Measurements from ENCODE around the gene FBH1. TPM values are rescaled to one million over a fixed set of nuclear protein-coding genes. Genes with fewer than 3 reads are reported as not detected.
"Not testable (repeated sequence)": the region's sequence is repeated elsewhere in the genome, so short reads cannot be mapped to it uniquely, and the experiment has no call there.

Gene FBH1
- total RNA-seq, 1 donor from 2014 or later: 39.8 TPM

- DNase-seq: no peak
These were observed 14.2 kb downstream of the FBH1 start for GRCh38 chr10:5904227-5904626.

DNA sequence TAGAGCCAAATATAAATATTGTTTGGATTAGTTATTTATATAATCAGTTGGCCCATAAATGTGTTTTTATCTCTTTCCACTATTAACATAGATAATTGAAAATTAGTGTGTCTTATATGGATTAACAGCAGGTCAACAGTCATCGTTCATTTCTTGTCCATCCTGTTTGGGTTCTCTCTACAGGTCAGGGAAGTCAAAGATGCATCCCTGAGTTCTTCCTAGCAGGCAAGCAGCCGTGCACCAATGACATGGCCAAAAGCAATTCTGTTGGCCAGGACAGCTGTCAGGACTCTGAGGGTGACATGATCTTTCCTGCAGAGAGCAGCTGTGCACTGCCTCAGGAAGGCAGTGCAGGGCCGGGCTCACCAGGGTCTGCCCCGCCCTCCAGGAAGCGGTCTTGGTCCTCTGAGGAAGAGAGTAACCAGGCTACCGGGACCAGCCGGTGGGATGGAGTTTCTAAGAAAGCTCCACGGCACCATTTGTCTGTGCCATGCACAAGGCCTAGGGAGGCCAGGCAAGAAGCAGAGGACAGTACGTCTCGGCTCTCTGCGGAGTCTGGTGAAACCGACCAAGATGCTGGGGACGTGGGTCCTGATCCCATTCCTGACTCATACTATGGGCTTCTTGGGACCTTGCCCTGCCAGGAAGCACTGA, 15.9 kb downstream of the FBH1 start:
- DNase-seq: no peak

DNA sequence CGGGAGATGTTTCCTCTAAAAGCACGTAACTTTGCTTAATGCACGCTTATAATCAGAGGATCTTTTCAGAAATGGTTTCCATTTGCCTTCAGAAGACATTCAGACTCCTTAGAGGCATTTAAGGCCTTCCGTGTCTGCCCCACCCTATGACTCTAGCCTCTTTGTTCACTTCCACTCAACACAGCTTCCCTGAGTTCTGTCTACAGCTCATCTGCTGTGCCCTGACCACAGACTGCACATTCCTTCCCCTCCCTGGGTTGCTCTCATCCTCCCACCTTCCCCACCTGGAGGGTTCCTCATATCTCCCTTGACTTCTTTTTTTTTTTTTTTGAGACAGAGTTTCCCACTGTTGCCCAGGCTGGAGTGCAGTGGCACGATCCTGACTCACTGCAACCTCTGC, 16.6 kb downstream of the FBH1 start:
- no peak for DNase-seq

- DNase-seq: not testable (repeated sequence)
These were observed 18.6 kb downstream of the FBH1 start for GRCh38 chr10:5908676-5909075.

GRCh38 chr10:5910323-5911100, 20.5 kb downstream of the FBH1 start:
- DNase-seq: no peak

DNA sequence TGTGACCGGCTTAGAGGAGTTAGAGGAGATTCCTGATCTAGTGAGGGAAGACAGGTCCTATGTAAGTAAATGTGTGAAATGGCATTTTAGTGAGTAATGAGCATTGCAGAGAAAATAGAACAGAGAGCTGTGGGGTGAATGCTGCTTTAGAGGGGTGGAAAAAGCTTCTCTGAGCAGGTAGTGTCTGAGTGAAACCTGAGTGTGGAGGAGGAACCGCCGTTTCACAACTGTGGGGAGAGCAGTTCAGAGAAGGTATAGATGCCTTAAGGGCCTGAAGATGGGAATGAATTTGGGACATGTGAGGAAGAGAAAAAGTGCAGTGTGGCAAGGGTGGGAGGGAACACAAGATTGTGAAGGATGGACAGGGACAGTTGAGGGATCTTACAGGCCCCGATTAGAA, 21.6 kb downstream of the FBH1 start:
- no peak for DNase-seq

DNA sequence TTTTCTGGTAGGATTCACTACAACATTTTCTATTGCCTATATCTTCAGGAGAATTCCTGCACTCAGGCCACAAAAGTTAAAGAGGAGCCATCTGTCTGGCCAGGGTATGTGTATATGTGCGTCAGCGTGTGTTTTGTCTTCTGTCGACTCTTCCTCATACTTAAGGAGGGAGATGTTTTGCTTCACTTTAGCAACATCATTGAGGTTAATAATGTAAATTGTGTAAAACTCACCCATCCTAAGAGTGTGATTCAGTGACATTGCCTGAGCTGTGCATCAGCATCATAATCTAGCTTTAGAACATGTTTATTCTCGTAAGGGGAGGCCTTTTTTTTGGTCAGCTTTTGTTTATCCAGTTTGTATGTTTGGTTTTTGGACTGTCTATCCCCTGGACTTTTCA, 23.7 kb downstream of the FBH1 start:
- DNase-seq: no peak

DNA sequence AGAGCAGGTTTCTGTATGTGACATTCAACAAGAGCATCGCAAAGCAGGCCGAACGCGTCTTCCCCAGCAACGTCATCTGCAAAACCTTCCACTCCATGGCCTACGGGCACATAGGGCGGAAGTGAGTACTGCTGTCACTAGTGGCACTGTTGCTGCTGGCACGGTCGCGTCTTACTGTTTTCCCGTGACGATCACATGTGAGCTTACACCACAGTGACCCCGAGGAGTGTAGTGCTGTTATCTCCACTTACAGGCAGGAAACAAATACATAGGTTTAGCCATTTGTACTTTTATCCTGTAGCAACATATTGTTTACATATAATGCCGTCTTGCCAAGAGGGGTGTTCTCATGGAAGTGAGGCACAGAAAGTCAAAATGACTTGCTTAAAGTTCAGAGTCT, 25.4 kb downstream of the FBH1 start:
- no peak for DNase-seq

- DNase-seq: peak; percentile 15
These were observed 27.3 kb downstream of the FBH1 start for GRCh38 chr10:5917305-5917704.

DNA sequence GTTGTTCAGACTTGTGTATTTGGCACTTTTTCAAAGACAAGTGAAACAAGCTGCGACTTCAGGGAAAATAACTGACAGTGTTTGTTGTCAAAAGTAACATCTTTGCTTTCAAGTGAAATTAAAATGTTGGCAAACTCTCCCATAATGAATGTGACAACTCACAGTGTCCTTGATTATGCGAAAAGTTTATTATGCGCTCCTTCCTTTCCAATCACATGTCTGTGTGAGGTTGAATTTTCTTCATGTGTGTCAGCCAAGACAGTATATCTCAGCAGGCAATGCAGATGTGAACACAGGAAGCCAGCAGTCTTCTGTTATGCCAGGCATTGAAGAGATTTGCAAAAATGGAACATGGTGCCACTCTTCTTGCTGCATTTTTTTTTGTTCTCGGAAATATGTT, 28.7 kb downstream of the FBH1 start:
- no peak for DNase-seq

DNA sequence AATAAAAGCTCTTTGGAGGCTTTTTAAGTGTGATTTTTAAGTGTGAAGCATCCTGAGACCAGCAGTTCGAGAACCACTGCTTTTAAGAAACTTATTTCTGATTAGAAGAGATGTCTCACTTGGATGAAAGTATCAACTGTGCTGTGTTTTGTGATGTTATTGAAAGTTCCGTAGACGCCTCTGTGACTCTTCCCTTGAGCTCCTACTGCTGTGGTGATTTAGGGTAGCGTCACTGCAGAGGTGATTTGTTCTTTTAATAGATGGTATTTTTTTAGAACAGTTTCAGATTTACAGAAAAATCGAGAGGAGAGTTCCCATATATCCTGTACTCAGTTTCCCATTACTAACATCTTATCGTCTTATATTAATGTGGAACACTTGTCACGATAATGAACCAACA, 29.5 kb downstream of the FBH1 start:
- no peak for DNase-seq

- DNase-seq: no peak
These were observed 31.7 kb downstream of the FBH1 start for GRCh38 chr10:5921746-5922145.

- no peak for DNase-seq
These were observed 34.8 kb downstream of the FBH1 start for GRCh38 chr10:5924889-5925288.

GRCh38 chr10:5927306-5927705, 37.3 kb downstream of the FBH1 start:
- no peak for DNase-seq

DNA sequence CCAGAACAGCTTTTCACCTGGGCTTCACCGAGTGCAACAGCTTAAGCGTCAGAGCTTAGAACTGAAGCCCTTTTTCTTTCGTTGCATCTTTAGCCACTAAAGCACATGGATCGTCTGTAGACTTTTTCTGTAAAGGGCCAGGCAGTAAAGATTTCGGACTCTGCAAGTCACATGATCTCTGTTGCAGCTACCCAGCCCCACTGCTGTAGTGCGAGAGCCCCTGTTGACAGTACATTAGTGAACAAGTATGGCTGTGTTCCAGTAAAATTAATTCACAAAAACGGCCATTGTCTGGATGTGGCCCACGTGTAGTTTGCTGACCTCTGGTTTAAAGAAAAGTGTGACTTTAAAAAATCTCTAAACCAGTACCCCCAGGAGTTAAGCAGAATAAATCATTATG, 39.4 kb downstream of the FBH1 start:
- DNase-seq: no peak

DNA sequence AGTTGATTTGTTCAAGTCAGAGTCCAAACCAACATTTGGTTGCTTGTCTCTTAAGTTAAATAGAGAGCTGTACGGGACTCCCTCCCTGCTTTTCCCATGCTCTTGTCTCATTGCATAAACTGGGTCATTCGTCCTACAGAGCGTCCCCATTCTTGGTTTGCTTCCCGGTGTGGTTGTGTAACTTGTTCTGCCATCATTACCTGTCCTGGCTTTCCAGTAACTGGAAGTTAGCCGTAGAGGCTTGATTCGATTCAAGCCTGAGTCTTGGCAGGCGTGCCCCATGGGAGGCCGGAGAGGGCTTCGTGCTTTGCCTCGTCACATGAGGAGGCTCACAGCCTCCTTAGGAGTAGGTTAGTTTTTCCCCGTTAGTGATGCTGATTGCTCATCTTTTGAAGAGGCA, 40.2 kb downstream of the FBH1 start:
- DNase-seq: no peak

DNA sequence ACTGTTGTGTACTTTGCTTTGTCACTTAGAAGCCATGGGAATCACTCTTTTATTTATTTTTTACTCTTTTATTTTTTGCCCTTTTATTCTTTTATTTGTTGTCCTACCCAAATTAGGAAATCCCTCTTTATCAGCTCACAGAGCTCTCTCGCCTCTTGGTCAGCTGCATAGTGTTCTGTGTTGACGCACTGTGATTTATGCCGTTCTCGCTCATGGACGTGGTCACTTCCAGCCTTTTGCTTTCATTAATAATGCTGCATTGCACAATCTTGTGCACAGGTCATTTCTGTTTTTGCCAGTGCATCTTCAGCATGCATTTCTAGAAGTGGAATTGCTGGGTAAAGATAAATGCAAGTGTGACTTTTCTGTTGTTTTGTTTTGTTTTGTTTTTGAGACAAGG, 42.3 kb downstream of the FBH1 start:
- DNase-seq: no peak

- DNase-seq: no peak
These were observed 44.0 kb downstream of the FBH1 start for GRCh38 chr10:5933909-5934546.

- DNase-seq: no peak
These were observed 45.6 kb downstream of the FBH1 start for GRCh38 chr10:5935628-5936027.

- no peak for DNase-seq
These were observed 47.0 kb downstream of the FBH1 start for GRCh38 chr10:5937016-5937415.

- no peak for DNase-seq
These were observed 48.2 kb downstream of the FBH1 start for GRCh38 chr10:5938291-5938690.

DNA sequence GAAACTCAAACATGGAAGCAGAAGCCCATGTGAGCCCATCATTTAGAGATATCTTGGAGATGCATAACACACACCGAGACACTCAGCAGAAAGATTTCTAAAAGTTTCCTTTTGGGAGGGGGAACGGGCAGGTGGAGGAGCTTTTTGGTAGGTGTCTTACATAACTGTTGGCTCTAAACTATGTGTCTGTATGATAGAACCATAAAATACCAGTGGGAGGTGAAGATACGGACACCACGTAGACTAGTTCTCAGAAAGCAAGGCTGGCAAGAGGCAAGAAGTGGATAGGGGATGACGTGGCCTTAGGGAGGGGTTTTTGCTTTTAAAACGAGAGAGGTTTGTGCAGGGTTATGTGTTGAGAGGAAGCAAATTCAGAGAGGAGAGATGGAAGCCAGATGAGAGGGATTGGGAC, 50.8 kb downstream of the FBH1 start:
- DNase-seq: no peak

DNA sequence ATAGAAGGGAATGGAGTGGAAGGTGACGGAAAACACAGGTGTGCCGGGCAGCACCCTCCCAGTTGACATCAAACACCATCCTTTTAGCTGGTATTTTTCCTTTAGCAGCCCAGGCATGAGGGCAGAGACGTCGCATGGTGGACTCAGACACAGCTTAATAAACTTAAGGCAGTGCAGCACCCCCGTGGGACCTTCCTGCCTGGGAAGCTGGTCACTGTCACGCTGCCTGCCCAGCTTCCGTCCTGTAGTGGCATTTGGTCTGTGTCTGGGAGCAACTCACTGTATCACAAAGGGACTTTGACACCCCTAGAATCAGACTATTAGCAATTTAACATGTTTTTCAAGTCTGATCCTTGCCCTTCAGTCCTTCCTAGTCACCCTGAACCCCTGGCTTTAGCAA, 51.5 kb downstream of the FBH1 start:
- DNase-seq: no peak

DNA sequence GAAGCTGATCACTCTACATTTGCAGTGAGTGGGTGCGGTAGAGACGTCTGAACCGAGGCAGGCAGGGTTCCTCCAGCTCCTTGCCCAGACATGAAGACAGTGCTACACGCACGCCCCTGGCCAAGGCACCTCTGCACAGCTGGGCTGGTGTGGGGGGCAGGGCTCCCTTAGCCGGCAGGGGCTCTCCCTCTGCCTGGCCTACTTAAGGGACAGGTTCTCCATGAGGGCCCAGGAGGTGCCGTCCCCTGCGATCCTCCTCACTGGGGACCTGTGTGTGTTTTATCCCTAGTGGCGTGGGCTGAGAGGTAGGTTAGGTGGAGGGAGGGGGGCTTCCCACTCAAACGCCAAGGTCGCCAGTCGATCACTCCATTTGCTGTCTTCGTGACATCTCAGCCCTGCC, 52.0 kb downstream of the FBH1 start:
- DNase-seq: no peak
